Midbrain (tissue), 1 donor: ENCODE data around the gene GORASP2.
"Not testable (repeated sequence)": the region's sequence is repeated elsewhere in the genome, so short reads cannot be mapped to it uniquely, and the experiment has no call there.

ENCODE experiments used
- DNase-seq: peaks from one replicate; lab custom pipeline; 2025; lab: John Stamatoyannopoulos, UW

Gene GORASP2

DNA sequence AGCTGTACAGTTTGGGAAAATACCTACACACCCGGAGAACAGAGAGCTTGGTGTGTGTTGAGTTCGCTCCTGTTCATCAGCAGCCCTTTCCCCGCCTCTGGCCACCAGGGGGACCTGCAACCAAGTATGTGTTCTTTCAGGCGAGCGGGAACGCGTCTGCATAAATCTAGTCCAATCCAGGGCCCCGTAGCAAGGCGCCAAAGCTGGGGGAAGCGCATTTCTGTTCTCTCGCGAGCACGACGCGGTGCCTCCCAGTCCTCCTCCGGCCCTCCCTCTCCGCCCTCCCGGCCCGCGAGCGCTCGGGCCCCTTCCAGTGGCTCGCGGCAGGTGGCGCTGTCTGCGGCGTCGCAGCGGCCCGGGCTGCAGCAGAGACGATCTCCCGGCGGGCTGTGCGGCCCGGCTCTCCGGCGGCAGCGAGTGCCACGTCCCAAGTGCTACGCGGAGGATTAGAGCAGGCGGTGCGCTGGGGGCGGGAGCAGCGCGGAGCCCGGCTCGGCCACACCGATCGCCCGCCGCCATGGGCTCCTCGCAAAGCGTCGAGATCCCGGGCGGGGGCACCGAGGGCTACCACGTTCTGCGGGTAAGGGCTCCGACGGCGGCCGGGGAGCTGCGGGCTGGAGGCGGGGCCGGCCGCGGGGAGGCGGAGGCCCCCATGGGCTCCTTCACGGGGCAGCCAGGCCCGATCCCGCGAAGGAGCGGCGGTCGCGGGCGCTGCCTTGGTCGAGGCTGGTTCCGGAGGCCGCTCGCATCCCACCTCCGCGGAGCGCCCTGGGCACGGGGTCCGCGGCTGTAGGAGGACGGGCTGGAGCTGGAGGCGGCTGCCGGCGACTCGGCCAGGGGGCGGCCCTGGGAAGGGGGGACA is at the start of gene GORASP2:
Gene GORASP2 (plus strand): TSS at position 430 of the 862 bp plus-strand sequence. CDS start 88 bp downstream, at position 518.
- peak; percentile 98 for DNase-seq

DNA sequence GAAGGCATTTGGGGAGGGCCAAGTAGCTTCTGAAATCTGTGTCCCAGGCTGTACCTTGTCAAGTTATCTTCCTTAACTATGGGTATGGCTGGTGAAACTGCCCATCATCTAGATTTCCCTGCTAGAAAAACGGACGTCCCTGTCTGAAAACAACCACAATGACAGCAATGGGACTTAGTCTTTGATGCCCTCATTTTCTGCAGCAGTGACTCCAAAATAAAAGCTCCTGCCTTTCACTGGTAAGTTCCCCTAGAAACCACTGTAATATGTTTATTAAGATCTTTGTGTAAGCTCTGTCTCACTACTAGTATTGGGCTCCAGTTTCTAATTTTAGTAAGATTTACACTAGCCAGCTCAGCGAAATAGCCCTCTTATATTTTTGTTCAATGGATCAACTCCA is 47.2 kb upstream of the GORASP2 start:
- DNase-seq, result no peak

DNA sequence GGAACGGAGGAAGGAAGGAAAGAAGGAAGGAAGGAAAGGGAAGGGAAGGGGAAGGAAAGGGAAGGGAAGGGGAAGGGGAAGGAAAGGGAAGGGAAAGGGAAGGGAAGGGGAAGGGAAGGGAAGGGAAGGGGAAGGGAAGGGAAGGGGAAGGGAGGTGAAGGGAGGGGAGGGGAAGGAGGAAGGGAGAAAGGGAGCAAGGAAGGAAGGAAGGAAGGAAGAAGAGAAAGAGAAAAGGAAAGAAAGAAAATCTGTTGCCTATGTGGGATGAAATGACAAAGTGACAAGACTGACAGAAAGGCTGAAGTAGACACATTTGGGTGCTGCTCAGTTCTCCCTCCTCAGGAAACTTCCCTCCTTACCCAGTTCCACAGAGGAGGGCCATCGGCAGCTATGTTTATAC is 46.3 kb upstream of the GORASP2 start:
- DNase-seq, result no peak

DNA sequence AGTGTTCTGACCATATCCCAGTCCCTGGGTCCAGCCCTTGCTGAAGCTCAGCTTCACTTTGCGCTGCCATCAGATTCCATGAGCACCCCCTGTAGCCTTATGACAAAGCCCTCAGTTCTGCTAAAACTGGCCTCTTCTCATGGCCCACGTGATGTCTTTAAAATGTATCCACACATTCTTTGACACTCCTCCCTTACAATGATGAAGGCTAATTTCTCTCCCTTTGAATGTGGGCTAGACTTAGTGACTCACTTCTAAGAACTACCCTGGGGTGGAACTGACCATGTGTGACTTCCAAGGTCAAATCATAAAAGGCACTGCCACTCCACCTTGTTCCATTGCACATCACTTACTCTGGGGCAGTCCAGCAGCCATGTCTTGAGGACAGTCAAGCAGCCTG is 45.4 kb upstream of the GORASP2 start:
- no peak for DNase-seq

DNA sequence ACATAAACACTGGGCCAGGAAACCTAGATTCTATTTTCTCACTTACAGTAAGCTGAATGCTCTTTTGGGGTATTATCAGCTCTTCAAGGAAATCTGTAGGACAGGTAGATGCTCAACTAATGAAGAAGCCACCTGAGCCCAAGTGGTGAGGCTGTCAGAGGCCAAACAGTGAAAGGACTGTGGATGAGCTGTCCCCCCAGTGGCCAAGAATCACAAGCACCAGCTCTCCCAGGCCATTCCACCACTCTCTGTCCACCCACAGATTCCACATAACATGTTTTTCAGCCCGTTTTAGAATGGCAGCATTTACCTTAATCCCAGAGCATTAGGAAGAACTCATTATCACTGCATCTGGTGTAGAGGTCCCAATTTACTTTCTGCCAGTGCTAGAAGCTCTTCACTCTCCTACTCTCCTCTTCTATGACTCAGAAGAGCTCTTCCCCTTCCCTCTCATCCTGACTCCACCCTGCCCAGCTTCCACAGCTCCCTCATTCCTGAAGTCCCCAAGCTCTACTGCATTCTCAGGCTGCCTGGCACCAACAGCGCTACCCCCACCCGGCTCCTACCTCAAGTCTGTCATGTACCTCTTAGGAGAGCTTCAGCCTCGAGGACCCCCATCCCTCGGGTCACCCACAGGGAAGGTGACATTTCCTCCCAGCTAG is 43.8 kb upstream of the GORASP2 start:
- no peak for DNase-seq

DNA sequence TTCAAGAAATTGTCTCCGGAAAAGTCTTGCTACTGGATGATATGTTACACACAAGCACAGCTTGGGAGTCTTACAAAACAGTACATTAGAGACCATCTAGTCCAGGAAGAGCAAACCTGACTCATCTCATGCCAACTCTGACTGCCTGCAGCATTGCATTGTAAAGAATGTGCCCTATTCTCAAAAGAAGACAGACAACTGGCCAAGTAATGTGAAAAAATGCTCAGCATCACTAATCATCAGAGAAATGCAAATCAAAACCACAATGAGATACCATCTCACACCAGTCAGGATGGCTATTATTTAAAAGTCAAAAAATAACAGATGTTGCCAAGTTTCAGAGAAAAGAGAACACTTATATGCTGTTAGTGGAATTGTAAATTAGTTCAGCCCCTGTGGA is 42.7 kb upstream of the GORASP2 start:
- no peak for DNase-seq

DNA sequence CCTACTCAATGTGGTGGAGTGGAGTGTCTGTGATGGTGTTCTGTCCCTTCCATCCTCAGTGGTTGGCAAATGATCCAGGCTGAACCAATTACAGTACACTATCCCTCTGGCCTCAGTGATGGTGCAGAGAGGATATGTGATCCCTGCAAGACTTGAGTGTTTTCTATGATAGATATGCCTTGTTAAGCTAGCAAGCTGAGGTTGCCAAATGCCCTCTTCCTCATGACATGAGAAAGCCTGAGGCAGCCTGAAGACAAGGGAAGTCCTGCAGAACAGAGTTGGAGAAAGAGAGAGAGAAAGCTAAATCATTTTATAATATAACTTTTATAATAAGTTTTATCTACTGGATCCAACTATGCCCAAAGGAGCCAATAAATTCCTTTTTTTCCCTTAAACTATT is 41.6 kb upstream of the GORASP2 start:
- no peak for DNase-seq

DNA sequence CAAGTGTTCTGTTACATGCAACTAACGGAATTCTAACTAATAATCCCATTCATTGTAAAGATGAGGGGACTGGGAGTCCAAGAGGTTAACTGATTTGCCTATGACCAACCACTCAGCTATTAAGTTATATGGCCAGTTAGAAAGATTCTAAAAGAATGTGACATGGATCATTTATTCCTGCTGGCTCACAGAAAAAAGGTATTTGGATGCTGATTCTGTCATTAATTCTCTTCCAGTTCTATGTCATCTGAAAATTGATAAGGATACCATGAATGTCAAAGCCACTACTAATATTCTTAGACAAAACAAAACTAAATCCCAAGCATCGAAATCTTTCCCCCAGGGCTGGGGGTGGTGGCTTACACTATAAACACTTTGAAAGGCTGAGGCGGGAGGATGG is 41.2 kb upstream of the GORASP2 start:
- no peak for DNase-seq

DNA sequence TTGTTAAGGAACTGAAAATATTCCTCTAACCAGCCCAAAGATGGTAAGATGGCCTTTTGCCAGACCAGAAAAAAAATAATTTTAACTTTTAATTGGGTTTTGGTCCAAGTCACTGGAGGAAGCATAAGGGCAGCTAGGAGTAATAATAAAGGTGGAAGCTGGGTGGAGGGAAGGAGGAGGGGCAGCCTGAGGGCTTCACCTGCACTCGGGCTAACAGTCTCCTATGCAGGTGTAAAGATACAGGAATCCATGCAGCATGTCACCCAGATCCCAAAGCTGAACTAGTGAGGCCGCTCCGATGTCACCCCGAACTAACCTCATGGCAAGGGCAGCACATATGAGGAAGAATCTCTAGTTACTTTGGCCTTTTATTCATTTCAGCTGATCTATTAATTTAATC is 37.2 kb upstream of the GORASP2 start:
- DNase-seq, result no peak

DNA sequence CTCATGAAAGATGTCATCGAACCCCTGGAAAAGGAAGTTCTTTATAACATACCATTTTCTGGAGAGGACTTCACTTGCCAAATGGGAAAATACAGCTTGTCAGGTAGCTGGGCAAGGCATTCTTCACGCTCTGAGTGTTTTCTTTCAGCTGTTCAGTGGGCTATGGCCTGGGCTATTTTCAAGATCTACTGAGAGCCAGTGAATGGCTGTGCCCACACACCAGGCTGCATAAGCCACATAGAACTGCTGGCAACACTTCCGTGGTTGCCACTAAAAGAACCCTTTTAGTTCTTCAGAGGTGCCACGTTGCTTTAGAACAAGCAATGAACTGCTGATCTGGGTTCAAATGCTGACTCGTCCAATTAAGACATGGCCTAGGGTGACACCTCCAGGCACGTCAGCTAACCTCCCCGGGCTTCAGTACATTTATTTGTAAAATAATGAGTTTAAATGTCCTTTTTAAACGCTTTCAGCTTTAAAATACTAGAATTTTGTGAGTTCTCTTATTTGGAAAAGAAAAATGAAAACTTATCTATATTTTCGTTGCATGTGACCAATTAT is 36.6 kb upstream of the GORASP2 start:
- no peak for DNase-seq

DNA sequence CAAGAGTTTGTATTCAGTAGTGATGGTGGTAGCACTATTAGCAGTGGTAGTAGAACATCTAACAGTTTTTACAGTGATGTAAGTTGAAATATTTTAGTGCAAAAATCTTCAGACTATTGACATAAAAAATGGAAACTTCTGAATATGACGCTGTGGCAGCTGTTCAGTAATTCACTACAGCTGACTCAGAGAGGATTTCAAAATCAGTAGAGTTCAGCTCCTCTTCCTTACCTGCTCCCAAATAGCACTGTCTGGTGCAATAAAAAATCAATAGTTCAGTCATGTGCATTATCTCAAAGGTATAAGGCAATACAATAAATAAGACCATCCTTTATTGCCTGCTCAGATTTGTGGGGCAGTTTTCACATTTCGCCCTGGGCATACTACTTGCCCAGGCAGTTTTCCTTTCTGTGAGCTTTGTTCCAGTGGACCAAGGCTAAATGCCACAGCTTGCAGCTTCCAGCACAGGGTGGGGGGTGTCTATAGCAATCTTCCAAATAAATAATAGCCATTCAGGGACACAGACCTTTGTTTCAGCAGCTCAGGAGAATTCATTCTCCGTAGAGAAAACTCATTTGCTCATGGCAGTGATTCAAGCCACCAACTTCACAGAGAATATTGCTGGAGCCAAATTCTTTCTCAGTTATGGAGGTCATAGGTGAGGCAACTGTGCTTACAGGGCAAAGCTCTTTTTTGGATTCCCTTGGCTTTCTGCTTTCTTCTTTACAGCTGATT is 33.9 kb upstream of the GORASP2 start:
- no peak for DNase-seq

DNA sequence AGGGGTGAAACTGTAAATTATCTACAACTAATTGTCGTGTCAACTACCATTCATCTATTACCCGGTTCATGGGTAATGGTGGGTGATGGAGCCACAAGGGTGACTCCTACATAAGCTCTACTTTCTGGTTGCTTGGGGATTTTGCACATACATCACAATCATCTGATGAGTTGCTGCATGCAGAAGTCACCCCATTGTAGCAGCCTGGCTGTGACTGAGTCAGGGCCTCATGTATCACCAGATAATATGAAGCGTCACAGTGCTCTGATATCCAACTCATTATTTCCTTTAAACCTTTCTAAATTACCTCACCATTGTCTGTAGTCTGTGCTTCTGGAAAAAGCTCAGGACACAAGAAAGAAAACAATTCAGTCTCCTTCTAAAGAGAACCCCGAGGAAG is 32.4 kb upstream of the GORASP2 start:
- DNase-seq, result no peak

DNA sequence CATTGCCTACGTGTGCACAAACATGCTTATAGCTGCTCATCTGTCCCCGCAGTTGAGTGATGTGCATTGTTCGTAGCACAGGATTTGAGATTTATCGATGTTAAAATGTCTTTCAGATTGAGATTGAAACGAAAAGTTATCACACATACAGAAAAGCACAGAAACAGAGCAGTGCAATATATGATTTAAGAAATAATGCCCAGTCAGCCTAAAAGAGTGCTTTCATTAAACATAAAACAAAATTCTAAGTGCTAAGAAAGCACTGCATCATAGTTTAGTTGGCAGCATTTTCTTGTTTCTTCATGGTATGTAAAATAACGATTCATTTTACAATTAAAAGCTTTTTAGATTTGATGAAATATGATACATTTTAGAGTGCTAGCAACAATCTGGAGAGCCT is 31.9 kb upstream of the GORASP2 start:
- no peak for DNase-seq

DNA sequence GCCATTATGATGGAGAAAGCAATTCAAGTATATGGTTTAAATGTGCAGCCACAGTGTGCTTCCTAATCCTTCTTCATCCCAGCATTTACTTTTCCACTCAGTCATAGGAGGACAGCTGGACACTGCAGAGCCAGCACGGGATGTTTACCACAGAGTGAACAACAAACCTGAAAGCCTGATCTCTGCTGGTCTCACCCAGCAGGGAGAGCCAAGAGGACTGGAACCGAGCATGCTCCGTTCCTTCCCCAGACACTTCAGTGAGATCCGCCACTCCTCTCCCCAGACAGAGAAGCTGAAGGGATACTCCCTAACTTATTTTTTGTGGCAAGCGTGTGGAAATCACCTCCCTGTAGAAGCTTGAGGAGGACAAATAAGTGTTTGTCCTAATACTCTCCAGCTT is 23.2 kb upstream of the GORASP2 start:
- DNase-seq, result no peak

DNA sequence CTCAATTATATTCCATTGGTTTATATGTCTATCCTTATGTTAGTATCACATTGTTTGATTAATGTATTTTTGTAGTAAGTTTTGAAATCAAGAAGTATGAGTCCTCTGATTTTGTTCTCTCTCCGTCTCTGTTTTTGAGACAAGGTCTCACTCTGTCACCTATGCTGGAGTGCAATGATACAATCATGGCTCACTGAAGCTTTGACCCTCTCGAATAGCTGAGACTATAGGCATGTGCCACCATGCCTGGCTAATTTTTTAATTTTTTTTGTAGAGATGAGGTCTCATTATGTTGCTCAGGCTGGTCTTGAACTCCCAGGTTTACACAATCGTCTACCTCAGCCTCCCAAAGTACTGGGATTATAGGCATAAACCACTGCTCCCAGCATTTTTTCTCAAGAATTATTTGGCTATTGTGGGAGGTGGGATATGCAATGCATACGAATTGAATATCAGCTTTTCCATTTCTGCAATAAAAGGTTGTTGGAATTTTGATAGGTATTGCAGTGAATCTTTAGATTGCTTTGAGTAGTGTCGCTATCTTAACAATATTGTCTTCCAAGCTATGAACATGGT is 17.7 kb upstream of the GORASP2 start:
- DNase-seq, result no peak

DNA sequence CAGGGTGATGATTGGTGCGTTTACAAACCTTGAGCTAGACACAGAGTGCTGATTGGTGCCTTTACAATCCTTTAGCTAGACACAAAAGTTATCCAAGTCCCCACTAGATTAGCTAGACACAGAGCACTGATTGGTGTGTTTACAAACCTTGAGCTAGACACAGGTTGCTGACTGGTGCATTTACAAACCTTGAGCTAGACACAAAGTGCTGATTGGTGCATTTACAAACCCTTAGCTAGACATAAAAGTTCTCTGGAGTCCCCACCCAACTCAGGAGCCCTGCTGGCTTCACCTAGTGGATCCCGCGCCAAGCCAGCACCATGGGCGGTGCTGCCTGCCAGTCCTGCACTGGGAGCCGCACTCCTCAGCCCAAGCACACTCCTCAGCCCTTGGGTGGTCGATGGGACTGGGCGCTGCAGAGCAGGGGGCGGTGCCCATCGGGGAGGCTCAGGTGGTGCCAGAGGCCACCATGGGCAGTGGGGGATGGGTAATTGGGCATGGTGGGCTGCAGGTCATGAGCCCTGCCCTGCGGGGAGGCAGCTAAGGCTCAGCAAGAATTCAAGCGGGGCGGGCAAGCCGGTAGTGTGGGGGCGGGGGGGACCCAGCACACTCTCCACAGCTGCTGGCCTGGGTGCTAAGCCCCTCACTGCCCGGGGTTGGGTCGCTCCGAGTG is 13.9 kb upstream of the GORASP2 start:
- not testable (repeated sequence) for DNase-seq

DNA sequence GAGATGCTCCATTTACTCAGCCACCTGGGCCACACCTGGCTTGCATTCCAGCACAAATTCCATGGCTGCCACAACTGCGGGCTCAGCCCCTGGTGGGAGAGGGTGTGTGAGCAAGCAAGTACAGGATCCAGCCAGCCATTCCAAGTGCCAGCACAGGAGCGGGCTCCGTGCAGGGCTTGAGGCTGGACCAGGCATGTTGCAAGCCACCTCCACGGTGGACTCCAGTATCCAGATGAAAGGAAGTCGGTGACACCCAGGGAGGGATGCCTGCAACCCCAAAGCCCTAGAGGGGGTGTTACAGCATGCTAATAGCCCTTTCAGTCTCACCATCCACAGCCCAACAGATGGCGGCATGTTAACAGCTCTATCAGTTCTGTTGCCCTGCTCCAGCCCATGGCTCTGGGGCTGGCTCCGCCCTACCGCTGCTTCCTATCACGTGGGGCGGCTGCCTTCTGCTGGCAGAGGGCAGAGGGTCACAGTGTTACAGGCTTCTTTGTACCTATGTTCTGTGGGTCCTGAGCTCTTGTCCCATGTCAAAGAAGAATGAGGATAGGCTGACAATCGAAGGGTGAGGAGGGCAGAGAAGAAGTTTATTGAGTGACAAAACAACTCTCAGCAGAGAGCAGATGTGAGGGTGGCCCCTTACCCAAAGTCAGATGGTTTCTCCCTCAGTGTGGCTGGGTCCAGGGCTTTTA is 11.7 kb upstream of the GORASP2 start:
- no peak for DNase-seq

DNA sequence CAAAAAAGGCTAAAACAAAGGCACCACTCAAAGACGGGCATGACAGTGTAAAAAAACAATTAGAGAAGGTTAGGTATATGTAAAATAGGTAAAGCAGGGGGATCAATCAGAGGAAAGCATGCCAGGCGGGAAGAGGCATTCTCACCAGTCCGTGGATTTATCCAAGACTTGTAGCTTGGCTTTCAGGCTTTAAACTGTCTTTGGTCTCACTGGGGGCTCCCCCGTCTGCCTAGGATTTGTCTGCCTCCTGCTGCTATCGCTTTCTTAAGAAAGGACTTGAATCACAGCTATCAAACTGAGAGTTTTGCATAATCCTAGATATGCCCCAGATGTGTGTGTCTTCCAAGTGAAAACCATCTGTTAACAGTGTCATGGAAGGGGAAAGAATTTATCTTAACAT is 11.1 kb upstream of the GORASP2 start:
- no peak for DNase-seq

DNA sequence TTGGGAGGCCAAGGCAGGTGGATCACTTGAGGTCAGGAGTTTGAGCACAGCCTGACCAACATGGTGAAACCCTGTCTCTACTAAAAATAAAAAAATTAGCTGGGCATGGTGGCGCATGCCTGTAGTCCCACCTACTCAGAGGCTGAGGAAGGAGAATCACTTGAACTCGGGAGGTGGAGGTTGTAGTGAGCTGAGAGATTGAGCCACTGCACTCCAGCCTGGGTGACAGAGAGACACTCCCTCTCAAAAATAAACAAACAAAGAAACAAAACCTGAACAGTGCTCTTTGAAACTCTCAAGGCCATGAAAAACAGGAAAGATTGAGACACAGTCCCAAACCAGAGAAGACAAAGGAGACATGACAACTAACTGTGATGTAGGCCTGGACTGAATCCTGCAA is 7.2 kb upstream of the GORASP2 start:
- DNase-seq, result not testable (repeated sequence)

DNA sequence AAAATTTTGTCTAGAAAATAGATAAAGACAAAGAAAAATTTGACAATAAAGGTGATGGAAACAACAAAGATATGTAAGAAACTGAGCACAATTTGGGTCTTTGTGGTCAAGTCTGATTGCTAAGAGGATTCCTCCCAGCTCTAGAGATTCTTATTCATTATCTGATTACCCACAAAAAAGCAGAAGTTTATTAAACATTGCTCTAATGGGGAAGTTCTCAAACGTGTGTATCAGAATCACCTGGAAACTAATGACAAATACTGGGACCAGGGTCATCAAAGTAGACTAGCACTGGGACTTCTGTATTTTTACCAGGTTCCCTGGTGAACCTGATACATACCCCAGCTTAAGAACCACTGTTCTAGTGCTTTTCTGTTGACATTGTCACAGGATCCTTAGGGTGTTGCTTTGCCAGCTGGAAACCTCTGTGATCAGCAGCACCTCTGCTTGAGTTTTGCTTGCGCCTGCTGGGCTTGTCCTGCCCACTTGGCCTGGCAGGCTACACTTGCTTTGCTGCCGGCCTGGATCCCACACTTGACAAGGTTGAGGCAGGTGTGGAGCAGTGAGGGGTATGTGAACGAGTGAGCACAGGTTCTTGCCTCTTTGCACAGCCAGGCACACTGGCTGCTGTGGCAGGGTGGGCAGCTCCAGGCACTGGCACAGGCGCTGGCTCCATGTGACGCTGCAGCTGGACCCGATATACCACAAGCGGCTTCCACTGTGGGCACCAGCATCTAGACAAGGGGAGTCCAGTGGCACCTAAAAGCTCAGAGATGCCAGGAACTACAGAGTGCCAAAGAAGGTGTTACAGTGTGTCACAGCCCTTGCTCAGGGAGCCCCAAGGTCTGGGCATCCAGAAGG is 6.2 kb upstream of the GORASP2 start:
- no peak for DNase-seq
